ENCODE results near the gene VEGFB. TPM values are rescaled to one million over a fixed set of nuclear protein-coding genes. Genes with fewer than 3 reads are reported as not detected.

The VEGFB gene
- total and polyA plus RNA-seq, 2 of the 4 experiments (the other 2 are of a cell fraction), result 3.0 to 25.1 TPM

- peaks cover 8% of the 10 kb centered on the region; the same call in 1 of the 2 replicates for H4K20me1 ChIP-seq (ENCODE audit: insufficient read depth, low read length)
- H3K4me3 ChIP-seq (ENCODE audit: insufficient read depth, low read depth, low read length), result no peak overlapping the region
- peak overlapping the region; percentile 26 for H2AK9ac ChIP-seq (replicated peaks; ENCODE audit: low read depth, low read length, poor library complexity)
- intact Hi-C loops (cut with micrococcal nuclease) (loop anchor here (10.0 kb wide), 1 partner anchor 446 kb away; no protein-coding TSS in a partner anchor), dilution Hi-C loops (cut with HindIII; ENCODE audit: low sequenced_read_pairs, unreplicated experiment) (no loop called here), in situ Hi-C loops (cut with MboI; ENCODE audit: low sequenced_read_pairs) (no loop called here)
- no peak overlapping the region for H3K4me2 ChIP-seq (ENCODE audit: low read depth, low read length)
- H3K14ac ChIP-seq (replicated peaks; ENCODE audit: low read depth, low read length), result no peak overlapping the region
- no peaks in the 10 kb centered on the region; the same call in 1 of the 2 replicates for H3K9me1 ChIP-seq (ENCODE audit: insufficient read depth, low read length)
- H3K36me3 ChIP-seq (ENCODE audit: control insufficient read depth, insufficient read depth, low read length), result peaks cover 20% of the 10 kb centered on the region
- no peak overlapping the region for H2BK20ac ChIP-seq (ENCODE audit: low read depth, low read length)
- H3K4ac ChIP-seq (ENCODE audit: low read depth, low read length), result no peak overlapping the region
- ChIA-PET POLR2A (ENCODE audit: unreplicated experiment) (no interaction called here), CTCF (no interaction called here)
- BruUV-seq (replicated peaks), result no TSS peak
- H3K79me1 ChIP-seq (ENCODE audit: low read depth in 1 of 2, low read length in 2 of 2), result peaks cover 0 to 20% of the 10 kb centered on the region in 2 experiments; a peak in 2 of 4 replicates
- 80% methylated on average over 17 of the region's 18 CpGs; no CpG with 5 or more reads in 1 of the 2 experiments for WGBS, 2 experiments (ENCODE audit: extremely low coverage in 2 of 2, insufficient read length in 1 of 2)
- no peak overlapping the region for H3K23ac ChIP-seq (ENCODE audit: low read depth, low read length)
- no peak overlapping the region for H2AFZ ChIP-seq (replicated peaks; ENCODE audit: low read length, poor library complexity)
- no peak overlapping the region for H3K27ac ChIP-seq (ENCODE audit: insufficient read depth, low read length)
- no peaks in the 10 kb centered on the region for H3K27me3 ChIP-seq (ENCODE audit: control insufficient read depth, insufficient read depth, low read length)
- H2BK120ac ChIP-seq (ENCODE audit: low read depth, low read length), result no peak overlapping the region
- no peak overlapping the region for H2BK5ac ChIP-seq (ENCODE audit: low read depth, low read length, poor library complexity, severe bottlenecking)
- no peak overlapping the region for H2BK15ac ChIP-seq (ENCODE audit: low read depth, low read length)
- no peak overlapping the region; the same call in 1 of the 2 replicates for H2AK5ac ChIP-seq (ENCODE audit: low read depth, low read length)
- no peak overlapping the region for H4K8ac ChIP-seq (ENCODE audit: low read depth in 2 of 2, low read length in 2 of 2)
- peaks cover 10% of the 10 kb centered on the region for H3K4me1 ChIP-seq (ENCODE audit: control insufficient read depth, insufficient read depth, low read length)
- H3K9ac ChIP-seq (ENCODE audit: low read depth, low read length), result no peak overlapping the region
- no peak overlapping the region for H4K5ac ChIP-seq (ENCODE audit: low read depth, low read length)
- no peak overlapping the region for H3K18ac ChIP-seq (ENCODE audit: low read depth, low read length)
- DNase-seq (no peak), ATAC-seq (ENCODE audit: low read depth) (no peak)
- H3K9me3 ChIP-seq (ENCODE audit: control insufficient read depth, insufficient read depth, low read length), result no peaks in the 10 kb centered on the region
- no peak overlapping the region for H3K56ac ChIP-seq (ENCODE audit: extremely low read depth, insufficient read depth, low read length)
- no peak overlapping the region for H4K91ac ChIP-seq (ENCODE audit: insufficient read depth, low read depth, low read length)
- TF ChIP-seq CTCF (conservative IDR thresholded peaks at IDR 0.05; ENCODE audit: low read depth, low read length), result no peak
- TF ChIP-seq MXI1 (IDR thresholded peaks at IDR 0.05; ENCODE audit: borderline replicate concordance, low read depth, low read length), result no peak
- TF ChIP-seq BHLHE40 (IDR thresholded peaks at IDR 0.05; ENCODE audit: low read depth, low read length), result no peak
- no peak for TF ChIP-seq SMC3 (IDR thresholded peaks at IDR 0.05; ENCODE audit: low read depth, low read length)
- TF ChIP-seq CEBPB (IDR thresholded peaks at IDR 0.05; ENCODE audit: low read depth, low read length), result no peak
- TF ChIP-seq NFE2L2 (IDR thresholded peaks at IDR 0.05; ENCODE audit: low read depth, low read length), result no peak
- TF ChIP-seq MAFK (IDR thresholded peaks at IDR 0.05; ENCODE audit: low read depth, low read length), result no peak
- TF ChIP-seq RFX5 (IDR thresholded peaks at IDR 0.05; ENCODE audit: low read depth, low read length), result no peak
- TF ChIP-seq POLR2A (IDR thresholded peaks at IDR 0.05; ENCODE audit: low read depth, low read length), result no peak
- TF ChIP-seq RAD21 (IDR thresholded peaks at IDR 0.05; ENCODE audit: low read length), result no peak
- no peak for TF ChIP-seq ELK1 (IDR thresholded peaks at IDR 0.05; ENCODE audit: borderline replicate concordance, low read depth, low read length)
- no peak for TF ChIP-seq USF2 (IDR thresholded peaks at IDR 0.05; ENCODE audit: low read depth, low read length)
- no peak for TF ChIP-seq CHD1 (IDR thresholded peaks at IDR 0.05; ENCODE audit: low read depth, low read length)
- no peak for TF ChIP-seq RCOR1 (IDR thresholded peaks at IDR 0.05; ENCODE audit: insufficient replicate concordance, low read length)
- no peak for TF ChIP-seq FOS (IDR thresholded peaks at IDR 0.05; ENCODE audit: low read depth, low read length)
Observed at GRCh38 chr11:64208796-64209562, 25.4 kb upstream of the VEGFB start.
